CD1c-positive myeloid dendritic cell (primary cell): ENCODE data around the gene DNAH3.
"Not testable (repeated sequence)": the region's sequence is repeated elsewhere in the genome, so short reads cannot be mapped to it uniquely, and the experiment has no call there.

Source experiments
- DNase-seq: peaks from one replicate; pipeline ENCODE4 v3.0.0-alpha.2; 2016; ENCODE audit errors: extremely low spot score

DNAH3 gene

DNA sequence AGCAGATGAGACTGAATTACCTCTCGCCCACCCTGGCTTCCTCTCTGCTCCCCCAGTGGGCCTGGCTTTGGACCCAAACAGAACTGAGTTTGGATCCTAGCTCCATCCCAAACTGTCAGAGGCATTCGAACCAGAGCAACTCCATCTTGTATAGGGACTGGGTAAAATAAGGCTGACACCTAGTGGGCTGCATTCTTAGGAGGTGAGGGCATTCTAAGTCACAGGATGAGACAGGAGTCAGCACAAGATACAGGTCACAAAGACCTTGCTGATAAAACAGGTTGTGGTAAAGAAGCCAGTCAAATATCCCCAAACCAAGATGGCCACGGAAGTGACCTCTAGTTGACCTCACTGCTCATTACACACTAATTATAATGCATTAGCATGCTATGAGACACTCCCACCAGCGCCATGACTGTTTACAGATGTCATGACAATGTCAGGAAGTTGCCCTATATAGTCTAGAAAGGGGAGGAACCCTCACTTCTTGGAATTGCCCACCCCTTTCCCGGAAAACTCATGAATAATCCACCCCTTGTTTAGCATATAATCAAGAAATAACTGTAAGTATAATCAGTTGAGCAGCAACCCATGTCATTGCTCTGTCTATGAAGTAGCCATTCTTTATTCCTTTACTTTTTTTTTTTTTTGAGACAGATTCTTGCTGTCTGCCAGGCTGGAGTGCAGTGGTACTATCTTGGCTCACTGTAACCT, 205.6 kb downstream of the DNAH3 start:
- DNase-seq = peak; percentile 84

DNA sequence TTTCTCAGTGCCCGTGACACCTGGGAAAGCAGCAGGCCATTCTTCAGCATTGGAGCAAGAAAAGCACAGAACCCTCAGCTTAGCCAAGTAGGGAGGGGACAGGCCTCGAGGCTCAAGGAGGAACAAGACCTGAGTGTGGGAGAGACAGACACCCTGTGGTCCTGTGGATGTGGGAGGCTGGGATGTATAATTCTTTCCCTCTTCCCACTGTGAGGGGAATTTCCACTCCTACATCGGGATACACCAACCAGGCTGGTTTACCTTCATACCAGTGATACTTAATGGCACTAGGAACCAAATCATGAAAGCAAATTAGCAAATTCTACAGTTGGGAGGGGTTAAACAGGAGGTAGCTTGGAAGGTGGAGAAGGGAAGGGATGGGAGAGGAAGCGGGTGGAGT, 208.4 kb downstream of the DNAH3 start:
- peak; percentile 67 for DNase-seq

DNA sequence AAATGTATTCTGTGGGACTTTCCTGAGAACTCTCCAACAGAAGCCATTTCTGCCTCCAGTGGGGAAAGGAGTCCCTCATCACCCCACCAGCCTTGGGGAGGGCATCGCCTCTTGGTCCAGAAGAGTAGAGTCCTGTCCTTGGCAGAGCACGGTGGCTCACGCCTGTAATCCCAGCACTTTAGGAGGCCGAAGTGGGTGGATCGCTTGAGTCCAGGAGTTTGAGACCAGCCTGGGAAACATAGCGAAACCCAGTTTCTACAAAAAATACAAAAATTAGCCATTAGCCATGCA, 209.1 kb downstream of the DNAH3 start:
- no peak for DNase-seq

DNA sequence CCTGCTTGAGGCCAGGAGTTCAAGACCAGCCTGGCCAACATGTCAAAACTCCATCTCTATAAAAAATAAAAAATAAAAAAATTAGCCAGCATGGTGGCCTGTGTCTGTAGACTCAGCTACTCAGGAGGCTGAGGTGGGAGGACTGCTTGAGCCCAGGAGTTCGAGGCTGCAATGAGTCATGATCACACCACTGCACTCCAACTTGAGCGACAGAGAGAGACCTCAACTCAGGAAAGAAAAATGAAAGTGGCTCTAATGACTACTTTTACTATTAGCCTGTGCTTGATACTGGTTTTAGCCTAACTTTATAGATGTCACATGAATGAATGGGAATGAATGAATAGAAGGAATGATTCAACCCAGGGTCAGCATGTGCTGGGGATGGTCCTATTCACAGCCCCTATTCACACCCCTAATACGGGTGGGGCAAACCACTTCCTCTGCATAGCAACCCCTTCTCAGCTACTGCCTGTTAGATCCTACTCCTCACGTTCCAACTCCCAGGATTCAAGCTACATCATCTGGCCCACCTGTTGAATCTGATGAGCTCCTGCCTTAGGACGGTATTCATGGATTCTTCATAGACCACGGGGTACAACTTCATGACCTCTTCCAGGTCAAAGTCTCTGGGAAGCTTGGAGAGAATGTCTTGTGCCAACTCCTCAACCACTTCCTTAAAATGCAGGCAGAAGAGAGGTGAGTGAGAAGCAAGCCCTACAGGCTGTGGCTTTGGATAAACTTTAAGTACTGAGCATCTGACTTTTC, 209.6 kb downstream of the DNAH3 start:
- peak; percentile 70 for DNase-seq

DNA sequence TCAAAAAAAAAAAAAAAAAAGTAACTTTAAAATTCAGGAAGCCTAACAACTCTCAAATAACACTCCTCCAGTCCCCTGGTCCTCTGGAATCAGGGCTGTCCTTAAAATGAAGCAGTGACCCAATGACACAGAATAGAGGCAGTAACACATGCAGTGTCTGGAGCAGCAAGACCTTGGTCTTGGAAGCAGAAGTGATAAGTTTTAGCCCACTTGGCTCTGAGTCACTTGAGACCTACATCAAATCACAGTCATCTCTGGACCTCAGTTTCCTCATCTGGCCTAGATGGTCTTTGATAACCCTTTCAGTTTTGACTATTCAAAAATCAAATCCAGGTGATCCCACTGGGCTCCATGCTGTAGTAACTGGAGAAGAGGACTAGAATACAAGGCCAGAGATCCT, 211.0 kb downstream of the DNAH3 start:
- DNase-seq = peak; percentile 85

DNA sequence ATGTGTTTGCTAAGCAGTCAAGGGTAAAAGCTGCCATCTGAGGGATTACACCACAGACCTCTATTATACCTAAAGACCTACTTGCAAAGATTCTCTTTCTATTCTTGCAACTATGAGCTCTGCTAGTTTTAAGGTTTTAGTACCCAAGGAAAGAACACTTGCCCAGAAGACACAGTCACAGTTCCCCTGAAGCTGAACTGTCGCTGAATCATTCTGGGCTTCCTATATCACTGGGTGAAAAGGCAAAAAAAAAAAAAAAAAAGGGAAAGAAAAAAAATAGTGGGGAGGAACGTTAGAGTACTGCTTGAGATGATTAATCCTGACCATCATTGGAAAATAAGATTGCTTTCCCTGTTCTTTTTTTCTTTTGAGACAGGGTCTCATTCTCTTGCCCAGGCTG, 212.2 kb downstream of the DNAH3 start:
- peak; percentile 80 for DNase-seq

DNA sequence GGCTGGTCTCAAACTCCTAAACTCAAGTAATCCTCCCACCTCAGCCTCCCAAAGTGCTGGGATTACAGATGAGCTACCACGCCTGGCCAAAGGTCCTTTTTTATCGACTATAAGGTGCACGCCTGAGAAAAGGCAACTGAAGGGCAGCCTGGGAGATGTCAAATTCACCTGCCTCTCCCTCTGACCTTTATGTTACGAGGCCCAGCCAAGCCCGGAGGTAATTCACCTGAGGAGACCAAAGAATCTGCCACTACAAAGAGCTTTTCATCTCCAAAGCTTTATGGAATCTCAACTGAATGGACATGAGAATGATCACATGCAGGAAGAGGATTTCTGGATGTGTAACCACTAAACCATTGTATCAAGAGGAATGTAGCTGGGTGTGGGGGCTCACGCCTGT, 212.9 kb downstream of the DNAH3 start:
- no peak for DNase-seq

DNA sequence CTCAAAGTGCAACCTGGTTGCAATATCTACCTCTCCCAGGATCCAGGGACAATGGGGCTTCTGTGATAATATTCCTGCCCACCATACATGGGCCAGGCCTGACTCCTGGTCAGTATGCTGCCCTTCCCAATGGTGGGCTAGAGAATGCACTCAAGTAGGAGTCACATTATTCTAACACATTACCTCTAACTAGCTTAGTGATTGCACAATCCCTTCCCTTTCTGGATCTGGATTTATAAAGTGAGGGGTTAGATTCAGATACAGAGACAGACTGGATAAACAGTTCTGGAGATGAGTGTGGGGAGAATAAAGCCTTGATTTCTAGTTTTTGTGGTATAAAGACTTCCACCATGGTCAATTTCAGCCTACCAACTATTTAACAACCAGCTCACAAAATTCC, 217.1 kb downstream of the DNAH3 start:
- no peak for DNase-seq

DNA sequence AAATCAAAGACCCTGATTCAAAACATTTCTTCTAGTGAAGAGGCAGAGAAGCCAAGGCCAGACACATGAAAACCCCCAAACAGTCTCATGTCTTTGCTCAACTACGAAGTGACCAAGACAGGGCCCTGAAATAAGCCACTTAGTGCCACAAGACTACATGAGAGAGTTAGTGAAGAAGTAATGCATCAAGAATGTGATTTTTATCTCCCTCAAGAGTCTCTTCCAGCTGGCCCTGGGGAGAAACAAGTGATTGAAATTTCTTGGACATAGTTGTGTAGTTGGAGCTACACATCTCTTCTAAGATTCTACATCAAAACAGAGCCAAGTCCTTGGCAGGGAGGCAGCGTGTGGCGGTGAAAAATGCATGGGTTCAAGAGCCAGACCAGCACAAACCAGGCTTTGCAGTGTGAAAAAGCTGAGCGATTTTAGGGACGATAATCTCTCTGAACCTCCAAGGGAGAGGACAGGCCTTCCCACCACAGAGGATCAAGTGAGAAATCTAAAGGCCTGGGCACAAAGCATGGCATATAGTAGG, 219.5 kb downstream of the DNAH3 start:
- no peak for DNase-seq

DNA sequence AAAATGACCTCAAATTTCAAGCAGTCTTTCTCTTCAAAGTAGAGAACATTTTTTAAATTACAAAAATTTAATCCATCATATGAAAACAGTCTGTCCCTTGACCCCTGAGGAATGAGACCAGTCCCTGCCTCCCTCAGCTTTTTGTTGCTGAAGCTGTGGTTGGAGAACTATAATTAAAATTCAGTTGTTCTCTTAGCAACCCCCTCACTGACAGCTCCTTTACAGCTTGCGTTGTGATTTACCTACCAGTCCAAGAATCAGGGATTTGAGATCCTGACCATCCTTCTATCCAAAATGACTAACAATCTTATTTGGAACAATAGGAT, 220.3 kb downstream of the DNAH3 start:
- no peak for DNase-seq

DNA sequence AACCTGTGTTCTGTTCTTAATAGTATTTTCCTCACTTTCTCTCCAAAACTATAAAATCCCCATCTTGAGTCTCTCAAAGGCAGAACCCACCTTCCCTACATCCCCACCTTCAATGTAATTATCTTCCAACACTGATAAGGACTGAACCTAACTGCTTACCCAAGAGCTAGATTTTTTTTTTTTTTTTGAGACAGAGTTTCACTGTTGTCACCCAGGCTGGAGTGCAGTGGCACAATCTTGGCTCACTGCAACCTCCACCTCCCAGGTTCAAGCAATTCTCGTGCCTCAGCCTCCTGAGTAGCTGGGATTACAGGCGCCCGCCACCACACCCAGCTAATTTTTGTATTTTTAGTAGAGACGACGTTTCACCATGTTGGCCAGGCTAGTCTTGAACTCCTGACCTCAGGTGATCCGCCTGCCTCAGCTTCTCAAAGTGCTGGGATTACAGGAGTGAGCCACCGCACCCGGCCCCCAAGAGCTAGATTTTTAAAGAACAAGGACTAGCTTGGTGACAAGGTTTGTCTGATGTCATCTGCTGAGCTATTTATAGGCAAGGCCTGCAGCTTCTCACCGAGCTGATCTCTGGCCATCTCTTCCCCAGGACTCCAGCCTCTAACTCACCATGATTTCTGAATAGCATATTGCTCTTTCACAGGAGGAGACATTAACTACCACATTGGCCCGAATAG, 220.8 kb downstream of the DNAH3 start:
- not testable (repeated sequence) for DNase-seq

DNA sequence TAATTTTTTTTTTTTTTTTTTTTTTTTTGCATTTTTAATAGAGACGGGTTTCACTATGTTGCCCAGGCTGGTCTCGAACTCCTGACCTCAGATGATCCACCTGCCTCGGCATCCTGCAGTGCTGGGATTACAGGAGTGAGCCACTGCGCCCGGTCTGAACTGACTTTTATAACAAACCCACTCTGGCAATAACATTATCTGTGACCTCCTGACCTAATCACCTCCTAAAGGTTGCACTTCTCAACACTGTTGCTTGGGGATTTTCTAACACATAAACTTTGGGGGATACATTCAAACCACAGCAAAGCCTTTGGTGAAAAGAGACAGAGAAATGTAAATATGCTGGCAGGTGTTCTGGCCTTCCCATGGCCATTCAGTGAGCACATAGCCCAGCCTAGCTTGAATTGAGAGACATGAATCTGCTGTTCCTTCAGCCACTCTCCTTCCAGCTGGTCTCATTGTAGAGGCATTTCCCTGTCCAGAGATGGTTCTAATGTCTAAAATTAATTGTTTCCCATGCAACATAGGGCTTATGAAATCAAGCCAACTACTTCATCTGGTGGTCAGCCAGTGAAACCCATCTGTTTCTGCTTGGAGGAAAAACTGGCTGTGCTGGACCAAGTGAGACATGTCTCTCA, 221.8 kb downstream of the DNAH3 start:
- no peak for DNase-seq

DNA sequence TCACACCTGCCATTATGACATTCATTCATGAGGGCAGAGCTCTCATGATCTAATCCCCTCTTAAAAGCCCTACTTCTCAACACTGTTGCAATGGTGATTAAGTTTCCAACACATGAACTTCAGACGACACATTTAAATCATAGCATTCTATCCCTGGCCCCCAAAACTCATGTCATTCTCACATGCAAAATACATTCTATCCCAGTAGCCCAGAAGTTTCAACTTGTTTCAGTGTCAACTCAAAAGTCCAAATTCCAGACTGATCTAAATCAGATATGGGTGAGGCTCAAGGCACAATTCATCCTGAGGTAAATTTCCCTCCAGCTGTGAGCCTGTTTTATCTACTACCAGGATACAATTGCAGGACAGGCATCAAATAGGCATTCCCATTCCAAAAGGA, 224.9 kb downstream of the DNAH3 start:
- DNase-seq = no peak

DNA sequence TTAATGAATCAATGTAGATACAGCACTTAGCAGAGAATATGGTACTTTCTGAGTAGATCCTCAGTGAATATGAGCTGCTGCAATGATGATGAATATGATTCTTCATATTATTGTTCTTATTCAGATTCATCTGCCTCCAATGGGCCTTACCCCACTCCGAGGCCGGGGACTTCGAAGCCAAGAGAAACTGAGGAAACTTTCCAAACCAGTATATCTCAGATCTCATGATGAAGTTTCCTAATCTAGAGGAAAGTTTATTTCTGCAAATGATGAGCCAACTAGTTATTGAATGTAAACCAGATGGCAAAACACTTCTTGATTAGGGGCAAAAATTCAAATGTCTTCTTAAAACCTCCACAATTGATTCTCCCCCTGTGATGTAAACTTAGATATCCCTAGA, 226.8 kb downstream of the DNAH3 start:
- DNase-seq = no peak

DNA sequence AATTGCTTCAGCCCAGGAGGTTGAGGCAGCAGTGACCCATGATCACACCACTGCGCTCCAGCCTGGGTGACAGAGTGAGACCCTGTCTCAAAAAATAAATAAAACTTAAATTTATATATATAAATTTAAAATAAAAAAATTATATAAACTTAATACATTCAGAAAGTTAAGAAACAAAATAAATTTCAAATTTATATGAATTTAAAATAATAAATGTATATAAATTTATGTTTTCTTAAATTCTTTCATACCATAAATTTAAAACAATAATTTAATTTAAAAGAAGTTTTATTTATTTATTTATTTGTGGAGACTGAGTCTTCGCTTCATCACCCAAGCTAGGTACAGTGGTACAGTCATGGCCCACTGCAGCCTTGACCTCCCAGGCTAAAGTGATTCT, 229.8 kb downstream of the DNAH3 start:
- no peak for DNase-seq

DNA sequence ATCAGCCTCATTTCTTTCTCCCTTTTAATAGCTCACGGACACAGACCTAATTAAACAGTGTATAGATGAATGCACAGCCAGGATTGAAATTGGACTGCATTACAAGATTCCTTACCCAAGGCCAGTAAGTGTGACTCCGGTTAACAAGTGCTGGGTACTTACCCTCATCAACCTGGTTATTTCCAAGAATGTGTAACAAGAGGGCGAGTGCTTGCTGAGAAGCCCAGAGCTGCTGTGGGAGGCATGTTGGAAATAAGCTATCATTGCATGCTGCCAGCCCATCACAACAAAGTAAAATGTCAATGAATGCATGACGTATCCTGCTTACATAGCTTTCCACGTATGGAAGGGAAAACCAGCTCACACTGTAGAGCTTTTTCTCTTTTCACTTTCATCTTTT, 230.6 kb downstream of the DNAH3 start:
- DNase-seq = no peak

DNA sequence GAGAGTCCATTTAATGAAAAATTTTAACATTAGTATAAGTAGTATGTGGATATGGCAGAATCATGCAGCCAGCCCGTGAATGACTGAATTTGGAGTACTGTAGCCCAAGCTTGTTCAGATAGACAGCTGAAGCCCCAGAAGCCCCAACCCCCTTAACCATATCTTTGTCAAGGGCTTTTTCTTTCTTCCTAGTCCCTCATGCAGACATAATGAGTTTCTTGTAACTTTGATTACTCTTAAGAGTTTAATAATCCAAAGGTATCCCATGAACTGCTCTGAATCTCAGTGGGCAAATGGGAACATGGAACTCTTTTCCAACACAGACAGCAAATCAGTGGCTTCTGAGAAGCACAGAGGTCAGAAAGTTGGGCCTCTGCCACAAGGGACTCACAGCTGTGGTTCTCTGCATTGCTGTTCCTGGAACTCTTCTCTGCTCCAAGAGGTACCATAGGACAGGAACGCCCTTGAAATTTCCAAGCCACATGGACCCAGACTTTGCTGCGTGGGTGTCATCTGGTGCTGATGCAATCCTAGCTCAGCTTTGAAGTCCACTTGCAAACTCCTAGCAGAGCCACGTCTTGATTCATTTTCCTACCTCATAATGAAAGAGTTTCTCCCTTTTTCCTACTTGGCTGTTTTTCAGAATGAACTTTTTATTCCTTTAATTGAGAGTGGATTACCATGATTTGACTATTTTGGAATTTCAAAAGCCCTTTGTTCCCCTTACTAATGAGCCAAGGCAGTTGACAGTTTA, 232.0 kb downstream of the DNAH3 start:
- DNase-seq = peak; percentile 87

DNA sequence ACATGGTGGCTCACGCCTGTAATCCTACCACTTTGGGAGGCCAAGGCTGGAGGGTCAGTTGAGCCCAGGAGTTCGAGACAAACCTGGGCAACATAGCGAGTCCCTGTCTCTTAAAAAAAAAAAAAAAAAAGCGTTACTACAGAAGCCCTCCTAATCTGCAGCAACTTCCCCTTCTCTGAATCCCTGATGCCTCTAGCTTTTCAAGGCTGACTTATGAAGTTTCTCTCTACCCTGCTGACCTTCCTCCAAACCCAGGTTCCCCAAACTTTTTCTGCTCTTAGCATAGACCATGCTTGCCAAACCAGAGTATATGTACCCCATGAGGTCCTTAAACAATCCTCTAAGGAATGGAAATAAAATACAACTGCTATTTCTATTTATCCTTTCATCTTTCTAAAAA, 233.7 kb downstream of the DNAH3 start:
- peak; percentile 74 for DNase-seq

DNA sequence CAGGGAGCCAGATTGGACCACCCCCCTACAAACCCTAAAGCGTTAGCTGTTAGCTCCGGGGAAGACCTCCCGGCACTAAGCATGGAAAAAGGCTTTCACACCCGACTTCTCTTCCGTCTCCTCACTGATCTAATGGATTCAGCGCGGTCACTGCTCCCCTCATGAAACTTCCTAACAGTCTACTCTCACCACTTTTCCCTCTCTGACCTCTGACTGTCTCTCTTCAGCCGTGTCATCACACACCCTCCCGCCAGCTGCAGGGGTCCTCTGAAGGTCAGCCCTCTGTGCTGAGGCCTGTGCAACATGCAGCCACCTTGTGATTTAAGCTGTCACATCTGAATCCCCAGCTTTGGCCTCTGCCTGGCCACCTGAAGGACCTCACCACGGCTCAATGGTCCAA, 234.4 kb downstream of the DNAH3 start:
- no peak for DNase-seq

DNA sequence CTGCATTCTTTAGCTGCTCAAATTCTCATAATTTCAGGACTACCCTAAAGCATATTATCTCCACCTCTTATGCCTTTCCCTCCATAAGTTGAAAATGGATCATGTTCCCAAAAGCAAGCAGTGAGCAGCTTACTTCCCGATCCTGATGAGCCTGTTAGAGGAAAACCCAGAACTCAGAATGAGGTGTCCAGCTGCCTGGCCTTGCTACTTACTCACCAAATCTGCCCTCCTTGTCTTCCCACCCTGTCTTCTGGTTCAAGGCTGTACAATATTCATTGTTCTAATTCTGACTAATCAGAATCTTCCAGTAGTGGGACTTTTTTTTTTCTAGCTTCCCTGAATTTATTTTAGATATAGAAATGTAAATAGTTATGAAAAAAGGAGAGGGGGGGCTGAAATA, 239.3 kb downstream of the DNAH3 start:
- DNase-seq = peak; percentile 73

DNA sequence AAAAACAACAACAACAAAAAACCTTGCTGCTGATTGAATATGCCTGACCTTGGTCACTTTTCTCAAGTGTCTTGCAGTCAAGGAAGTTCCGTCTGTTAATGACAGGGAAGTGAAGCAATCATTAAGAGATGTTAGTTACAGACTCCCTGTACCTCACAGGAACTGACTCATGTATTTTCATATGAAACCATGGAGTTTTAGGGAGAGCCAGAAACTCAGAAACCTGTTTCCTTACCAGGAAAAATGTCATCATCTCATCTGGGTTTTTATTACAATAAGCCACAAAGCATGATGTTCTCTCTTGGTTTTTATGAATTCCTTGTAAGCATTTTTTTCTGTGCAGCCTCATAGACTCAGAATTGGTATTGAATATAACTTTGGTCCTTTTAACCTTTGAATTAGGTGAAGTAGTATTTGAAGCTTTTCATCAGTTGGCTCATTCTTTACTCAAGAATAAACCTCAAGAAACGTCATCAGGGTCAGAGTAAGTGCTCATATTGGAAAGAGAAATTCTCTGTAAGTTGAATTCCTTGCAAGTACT, 239.8 kb downstream of the DNAH3 start:
- peak; percentile 92 for DNase-seq
